Activated B cell treated with CpG ODN at 0.5 μM for 24 hours (primary cell): ENCODE data around the gene SLC2A14. TPM values are rescaled to one million over a fixed set of nuclear protein-coding genes. Genes with fewer than 3 reads are reported as not detected.
"Not testable (repeated sequence)": the region's sequence is repeated elsewhere in the genome, so short reads cannot be mapped to it uniquely, and the experiment has no call there.

Experiments
- ATAC-seq: fragments of 200-7000 bp; cut with Tn5 transposase; one replicate; pipeline ENCODE4 v1.10.0; 2021; ENCODE audit warnings: low read depth, mild to moderate bottlenecking, moderate library complexity
- CTCF ChIA-PET: fragments of 350-600 bp; sonication (Branson Sonifier 250); formaldehyde crosslinking; loops from one replicate; lab custom pipeline; 2021; ENCODE audit warnings: antibody characterized with exemption; lab: Charles Lee
- POLR2A ChIA-PET: fragments of 350-600 bp; sonication (Branson Sonifier 250); formaldehyde crosslinking; loops from one replicate; lab custom pipeline; 2021; ENCODE audit warnings: antibody characterized with exemption; lab: Charles Lee
- DNase-seq: peaks from one replicate; pipeline ENCODE4 v3.0.0; 2022
- H3K27ac Mint-ChIP-seq: one replicate; pipeline ENCODE4 v1.8.0; 2020; ENCODE audit warnings: mixed read lengths
- H3K27me3 Mint-ChIP-seq: one replicate; pipeline ENCODE4 v1.8.0; 2021; ENCODE audit warnings: mixed read lengths
- H3K36me3 Mint-ChIP-seq: one replicate; pipeline ENCODE4 v1.8.0; 2021; ENCODE audit warnings: low read depth, mixed read lengths
- H3K4me1 Mint-ChIP-seq: one replicate; pipeline ENCODE4 v1.8.0; 2021; ENCODE audit warnings: mixed read lengths
- H3K4me3 Mint-ChIP-seq: one replicate; pipeline ENCODE4 v1.8.0; 2020; ENCODE audit warnings: mild to moderate bottlenecking, mixed read lengths
- H3K9me3 Mint-ChIP-seq: one replicate; pipeline ENCODE4 v1.8.0; 2020; ENCODE audit warnings: mixed read lengths
- intact Hi-C: fragments of 100-400 bp; cut with micrococcal nuclease; formaldehyde crosslinking; loops from one replicate; pipeline ENCODE4 v1.15.1; 2024
- total RNA-seq: library from RNA; stranded (reverse); gene quantifications from 2 replicates; pipeline ENCODE4 v1.2.3, GENCODE V29; 2022
- TF ChIP-seq, protein P1 (sequence below): fragments of 200-600 bp; IDR thresholded peaks from one replicate; pipeline ENCODE4 v1.8.0; 2022; ENCODE audit warnings: antibody characterized with exemption, mild to moderate bottlenecking

SLC2A14 gene
- total RNA-seq, 1 donor from 2014 or later, result 1.4 TPM

DNA sequence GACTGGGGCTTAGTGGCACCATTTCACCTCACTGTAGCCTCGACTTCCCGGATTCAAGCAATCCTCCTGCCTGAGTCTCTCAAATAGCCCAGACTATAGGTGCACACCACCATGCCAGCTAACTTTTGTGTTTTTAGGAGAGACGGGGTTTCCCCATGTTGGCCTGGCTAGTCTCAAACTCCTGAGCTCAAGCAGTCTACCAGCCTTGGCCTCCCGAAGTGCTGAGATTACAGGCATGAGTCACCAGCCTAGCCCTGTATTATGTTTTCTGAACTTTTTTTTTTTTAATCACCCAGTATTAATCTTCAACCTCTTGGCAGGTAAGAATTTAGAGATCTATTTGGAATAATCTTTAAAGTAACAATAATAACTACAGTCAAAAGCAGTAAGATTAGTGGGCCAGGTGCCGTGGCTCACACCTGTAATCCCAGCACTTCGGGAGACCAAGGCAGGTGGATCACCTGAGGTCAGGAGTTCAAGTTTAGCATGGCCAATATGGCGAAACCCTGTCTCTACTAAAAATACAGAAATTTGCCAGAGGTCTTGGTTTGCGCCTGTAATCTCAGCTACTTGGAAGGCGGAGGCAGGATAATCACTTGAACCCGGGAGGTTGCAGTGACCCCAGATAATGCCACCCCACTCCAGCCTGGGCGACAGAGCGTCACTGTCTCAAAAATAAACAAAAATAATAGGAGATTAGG, 74.9 kb downstream of the SLC2A14 start:
- ChIA-PET CTCF (no interaction called here), POLR2A (interaction anchor here (0.7 kb wide), 1 partner anchor 1493 kb away, joined by 3 read pairs; no protein-coding TSS in a partner anchor)
- TF ChIP-seq, protein P1, sequence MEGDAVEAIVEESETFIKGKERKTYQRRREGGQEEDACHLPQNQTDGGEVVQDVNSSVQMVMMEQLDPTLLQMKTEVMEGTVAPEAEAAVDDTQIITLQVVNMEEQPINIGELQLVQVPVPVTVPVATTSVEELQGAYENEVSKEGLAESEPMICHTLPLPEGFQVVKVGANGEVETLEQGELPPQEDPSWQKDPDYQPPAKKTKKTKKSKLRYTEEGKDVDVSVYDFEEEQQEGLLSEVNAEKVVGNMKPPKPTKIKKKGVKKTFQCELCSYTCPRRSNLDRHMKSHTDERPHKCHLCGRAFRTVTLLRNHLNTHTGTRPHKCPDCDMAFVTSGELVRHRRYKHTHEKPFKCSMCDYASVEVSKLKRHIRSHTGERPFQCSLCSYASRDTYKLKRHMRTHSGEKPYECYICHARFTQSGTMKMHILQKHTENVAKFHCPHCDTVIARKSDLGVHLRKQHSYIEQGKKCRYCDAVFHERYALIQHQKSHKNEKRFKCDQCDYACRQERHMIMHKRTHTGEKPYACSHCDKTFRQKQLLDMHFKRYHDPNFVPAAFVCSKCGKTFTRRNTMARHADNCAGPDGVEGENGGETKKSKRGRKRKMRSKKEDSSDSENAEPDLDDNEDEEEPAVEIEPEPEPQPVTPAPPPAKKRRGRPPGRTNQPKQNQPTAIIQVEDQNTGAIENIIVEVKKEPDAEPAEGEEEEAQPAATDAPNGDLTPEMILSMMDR, result no peak
- Mint-ChIP-seq H3K27me3 (peaks cover 2% of the 10 kb centered on the region), H3K4me3 (no peak overlapping the region), H3K9me3 (no peaks in the 10 kb centered on the region), H3K36me3 (no peaks in the 10 kb centered on the region), H3K4me1 (no peaks in the 10 kb centered on the region), H3K27ac (no peak overlapping the region)
- DNase-seq (no peak), ATAC-seq (no peak)
- intact Hi-C loops, result no loop called here

DNA sequence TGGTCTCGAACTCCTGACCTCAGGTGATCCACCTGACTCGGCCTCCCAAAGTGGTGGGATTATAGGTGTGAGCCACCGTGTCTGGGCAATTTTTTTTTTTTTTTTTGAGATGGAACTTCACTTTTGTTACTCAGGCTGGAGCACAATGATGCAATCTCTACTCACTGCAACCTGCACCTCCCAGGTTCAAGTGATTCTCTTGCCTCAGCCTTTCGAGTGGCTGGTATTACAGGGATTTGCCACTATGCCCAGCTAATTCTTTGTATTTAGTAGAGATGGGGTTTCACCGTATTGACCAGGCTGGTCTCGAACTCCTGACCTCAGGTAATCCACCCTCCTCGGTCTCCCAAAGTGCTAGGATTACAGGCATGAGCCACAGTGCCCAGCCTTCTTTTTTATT, 75.4 kb downstream of the SLC2A14 start:
- intact Hi-C loops, H3K9me3 Mint-ChIP-seq, H3K27ac Mint-ChIP-seq, H3K27me3 Mint-ChIP-seq, H3K4me1 Mint-ChIP-seq, H3K36me3 Mint-ChIP-seq, DNase-seq, CTCF ChIA-PET, ATAC-seq, H3K4me3 Mint-ChIP-seq: not testable (repeated sequence)
- POLR2A ChIA-PET, result interaction anchor here (0.7 kb wide), 1 partner anchor 1492 kb away, joined by 3 read pairs; no protein-coding TSS in a partner anchor

DNA sequence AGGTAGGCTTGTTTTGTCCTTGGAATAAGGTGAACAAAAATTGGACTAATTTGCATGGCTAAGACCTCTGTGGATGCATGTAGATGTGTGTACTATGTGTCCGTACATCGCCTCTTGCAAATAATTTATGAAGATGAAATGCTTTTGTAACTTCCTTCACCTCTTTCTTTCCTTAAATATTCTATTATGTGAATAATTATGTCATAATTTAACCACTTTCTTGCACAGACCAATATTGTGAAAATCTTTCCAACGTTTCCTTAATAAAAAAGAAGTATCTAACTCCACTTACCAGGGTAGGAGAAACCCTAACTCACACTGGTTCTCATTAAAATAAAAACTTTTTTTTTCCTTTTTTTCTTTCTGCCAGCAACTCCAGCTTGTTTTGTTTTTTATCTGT, 79.5 kb downstream of the SLC2A14 start:
- CTCF ChIA-PET, result no interaction called here
- intact Hi-C loops, result no loop called here
- ATAC-seq (no peak), DNase-seq (no peak)
- Mint-ChIP-seq H3K4me1 (no peaks in the 10 kb centered on the region), H3K9me3 (no peaks in the 10 kb centered on the region), H3K27ac (no peak overlapping the region), H3K27me3 (peaks cover 5% of the 10 kb centered on the region), H3K4me3 (no peak overlapping the region), H3K36me3 (no peaks in the 10 kb centered on the region)
- TF ChIP-seq, protein P1, result no peak
- POLR2A ChIA-PET, result no interaction called here

DNA sequence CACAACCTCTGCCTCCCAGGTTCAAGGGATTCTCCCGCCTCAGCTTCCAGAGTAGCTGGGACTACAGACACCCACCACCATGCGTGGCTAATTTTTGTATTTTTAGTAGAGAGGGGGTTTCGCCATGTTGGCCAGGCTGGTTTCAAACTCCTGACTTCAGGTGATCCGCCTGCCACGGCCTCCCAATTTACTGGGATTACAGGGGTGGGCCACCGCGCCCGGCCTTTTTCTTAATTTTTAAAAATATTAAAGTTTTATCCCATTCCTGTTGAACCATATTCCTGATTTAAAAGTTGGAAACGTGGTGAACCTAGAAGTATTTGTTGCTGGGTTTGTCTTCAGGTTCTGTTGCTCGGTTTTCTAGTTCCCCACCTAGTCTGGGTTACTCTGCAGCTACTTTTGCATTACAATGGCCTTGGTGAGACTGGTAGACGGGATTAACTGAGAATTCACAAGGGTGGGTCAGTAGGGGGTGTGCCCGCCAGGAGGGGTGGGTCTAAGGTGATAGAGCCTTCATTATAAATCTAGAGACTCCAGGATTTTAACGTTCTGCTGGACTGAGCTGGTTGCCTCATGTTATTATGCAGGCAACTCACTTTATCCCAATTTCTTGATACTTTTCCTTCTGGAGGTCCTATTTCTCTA, 83.7 kb downstream of the SLC2A14 start, which contains the start of gene NANOG:
NANOG (plus strand) TSS at position 519 of the 645 bp plus-strand sequence. CDS start 213 bp downstream, outside the sequence.
- H3K27ac Mint-ChIP-seq, DNase-seq, H3K4me1 Mint-ChIP-seq, H3K4me3 Mint-ChIP-seq, H3K36me3 Mint-ChIP-seq, intact Hi-C loops, POLR2A ChIA-PET, ATAC-seq, H3K9me3 Mint-ChIP-seq: not testable (repeated sequence)
- CTCF ChIA-PET, result interaction anchor here (1.4 kb wide), 1 partner anchor 13 kb away, joined by 3 read pairs; no protein-coding TSS in a partner anchor
- H3K27me3 Mint-ChIP-seq, result peaks cover 14% of the 10 kb centered on the region

DNA sequence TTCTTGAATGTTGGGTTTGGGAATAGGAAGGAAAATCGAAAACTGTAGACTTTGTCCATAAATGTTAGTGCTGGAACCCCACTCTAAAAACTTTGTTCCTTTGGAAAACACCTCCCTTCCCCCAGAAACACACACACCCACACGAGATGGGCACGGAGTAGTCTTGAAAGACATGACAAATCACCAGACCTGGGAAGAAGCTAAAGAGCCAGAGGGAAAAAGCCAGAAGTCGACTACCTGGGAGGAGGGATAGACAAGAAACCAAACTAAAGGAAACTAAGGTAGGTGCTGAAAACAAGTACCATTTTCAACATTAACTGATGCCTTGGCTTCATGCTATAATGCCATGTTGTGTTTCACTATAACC, 84.4 kb downstream of the SLC2A14 start:
- ChIA-PET CTCF (no interaction called here), POLR2A (no interaction called here)
- no peaks in the 10 kb centered on the region for H3K9me3 Mint-ChIP-seq
- no peaks in the 10 kb centered on the region for H3K4me1 Mint-ChIP-seq
- H3K4me3 Mint-ChIP-seq, result no peak overlapping the region
- no peak for DNase-seq
- TF ChIP-seq, protein P1, result no peak
- H3K27me3 Mint-ChIP-seq, result peaks cover 12% of the 10 kb centered on the region
- intact Hi-C loops, result no loop called here
- no peak for ATAC-seq
- H3K36me3 Mint-ChIP-seq, result no peaks in the 10 kb centered on the region
- H3K27ac Mint-ChIP-seq, result no peak overlapping the region

DNA sequence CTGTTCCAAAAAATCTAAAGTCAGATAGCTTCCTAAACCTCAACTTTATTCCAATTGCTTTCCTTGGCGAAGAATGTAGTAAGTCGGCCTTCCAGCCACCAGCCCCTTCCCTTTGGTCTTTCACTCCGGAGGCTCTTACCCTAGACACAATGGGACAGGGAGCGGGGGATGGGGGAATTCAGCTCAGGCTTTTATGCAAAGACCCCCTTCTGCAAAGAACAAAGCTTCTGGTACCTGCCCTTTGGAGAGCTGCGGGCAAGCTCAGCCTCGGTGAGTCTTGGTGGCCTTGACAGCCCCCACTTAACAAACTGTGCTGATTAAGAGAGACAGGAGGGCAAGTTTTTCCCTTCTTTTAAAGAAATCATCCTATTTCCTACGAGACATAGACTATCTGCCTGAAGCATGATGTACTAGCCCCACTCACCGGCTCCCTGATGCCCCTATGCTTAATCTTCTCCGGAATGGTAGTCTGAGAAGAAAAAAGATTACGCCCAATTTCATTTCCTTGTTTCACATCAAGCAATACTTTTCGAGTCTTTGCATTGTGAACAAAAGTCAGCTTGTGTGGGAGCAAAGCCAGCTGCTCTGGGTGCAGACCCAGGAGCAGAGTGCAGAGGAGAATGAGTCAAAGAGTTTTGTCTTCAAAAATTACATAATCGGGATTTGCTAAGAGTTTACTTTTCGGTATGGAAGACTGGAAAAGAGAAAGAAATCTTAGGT, 85.0 kb downstream of the SLC2A14 start:
- intact Hi-C loops, result no loop called here
- ATAC-seq (no peak), DNase-seq (no peak)
- ChIA-PET CTCF (no interaction called here), POLR2A (no interaction called here)
- Mint-ChIP-seq H3K4me1 (no peaks in the 10 kb centered on the region), H3K27ac (no peak overlapping the region), H3K9me3 (no peaks in the 10 kb centered on the region), H3K36me3 (no peaks in the 10 kb centered on the region), H3K27me3 (peaks cover 12% of the 10 kb centered on the region), H3K4me3 (no peak overlapping the region)
- TF ChIP-seq, protein P1, result no peak
